ENCODE data around the gene MARCHF9.
"Not testable (repeated sequence)": the region's sequence is repeated elsewhere in the genome, so short reads cannot be mapped to it uniquely, and the experiment has no call there.

The MARCHF9 gene

GRCh38 chr12:57754411-57755193, at the start of gene MARCHF9:
TSS of gene MARCHF9 (plus strand) at chr12:57755103. CDS start at chr12:57755529, 426 bp downstream.
- Histone ChIP-seq H3K27ac (peak within 1 kb of the TSS; percentile 56), H3K9me3 (ENCODE audit: severe bottlenecking) (no peaks in the 10 kb centered on the region), H3K4me3 (ENCODE audit: low read depth, low read length) (peak within 1 kb of the TSS; percentile 79), H3K36me3 (peaks cover 37% of the 10 kb centered on the region), H3K27me3 (ENCODE audit: insufficient read depth, low read depth, severe bottlenecking) (no peaks in the 10 kb centered on the region)
- DNase-seq = peak; percentile 93
- TF ChIP-seq CTCF (IDR thresholded peaks at IDR 0.05; ENCODE audit: low read depth, low read length) = no peak

GRCh38 chr12:57707250-57707649, 47.7 kb upstream of the MARCHF9 start:
- H3K27me3 ChIP-seq (ENCODE audit: insufficient read depth, low read depth, severe bottlenecking) = no peaks in the 10 kb centered on the region
- H3K4me3 ChIP-seq (ENCODE audit: low read depth, low read length) = no peak overlapping the region
- peaks cover 12% of the 10 kb centered on the region; the same call in 1 of the 2 replicates for H3K36me3 ChIP-seq
- peaks cover 4% of the 10 kb centered on the region for H3K9me3 ChIP-seq (ENCODE audit: severe bottlenecking)
- DNase-seq = no peak
- H3K27ac ChIP-seq = no peak overlapping the region
- no peak for TF ChIP-seq CTCF (IDR thresholded peaks at IDR 0.05; ENCODE audit: low read depth, low read length)

GRCh38 chr12:57708296-57708695, 46.6 kb upstream of the MARCHF9 start:
- TF ChIP-seq CTCF (IDR thresholded peaks at IDR 0.05; ENCODE audit: low read depth, low read length) = no peak
- Histone ChIP-seq H3K27ac (no peak overlapping the region), H3K9me3 (ENCODE audit: severe bottlenecking) (peaks cover 4% of the 10 kb centered on the region), H3K36me3 (peaks cover 8% of the 10 kb centered on the region; the same call in 1 of the 2 replicates), H3K27me3 (ENCODE audit: insufficient read depth, low read depth, severe bottlenecking) (no peaks in the 10 kb centered on the region), H3K4me3 (ENCODE audit: low read depth, low read length) (no peak overlapping the region)
- DNase-seq = no peak

- H3K4me3 ChIP-seq (ENCODE audit: low read depth, low read length) = no peak overlapping the region
- H3K36me3 ChIP-seq = peaks cover 12% of the 10 kb centered on the region
- no peaks in the 10 kb centered on the region for H3K9me3 ChIP-seq (ENCODE audit: severe bottlenecking)
- no peak for TF ChIP-seq CTCF (IDR thresholded peaks at IDR 0.05; ENCODE audit: low read depth, low read length)
- no peak for DNase-seq
- no peaks in the 10 kb centered on the region for H3K27me3 ChIP-seq (ENCODE audit: insufficient read depth, low read depth, severe bottlenecking)
- H3K27ac ChIP-seq = no peak overlapping the region
Observed at GRCh38 chr12:57712701-57713100, 42.2 kb upstream of the MARCHF9 start.

- no peak overlapping the region for H3K27ac ChIP-seq
- no peaks in the 10 kb centered on the region for H3K9me3 ChIP-seq (ENCODE audit: severe bottlenecking)
- peaks cover 16% of the 10 kb centered on the region for H3K36me3 ChIP-seq
- TF ChIP-seq CTCF (IDR thresholded peaks at IDR 0.05; ENCODE audit: low read depth, low read length) = no peak
- no peak overlapping the region for H3K4me3 ChIP-seq (ENCODE audit: low read depth, low read length)
- no peak for DNase-seq
- no peaks in the 10 kb centered on the region for H3K27me3 ChIP-seq (ENCODE audit: insufficient read depth, low read depth, severe bottlenecking)
Observed at GRCh38 chr12:57713209-57713608, 41.7 kb upstream of the MARCHF9 start.

- peaks cover 33% of the 10 kb centered on the region for H3K36me3 ChIP-seq
Observed at GRCh38 chr12:57715036-57715748, 39.7 kb upstream of the MARCHF9 start.

More at GRCh38 chr12:57715036-57715748, 39.7 kb upstream of the MARCHF9 start:
- not testable (repeated sequence) for H3K4me3 ChIP-seq (ENCODE audit: low read depth, low read length); H3K9me3 ChIP-seq (ENCODE audit: severe bottlenecking); DNase-seq; H3K27ac ChIP-seq; H3K27me3 ChIP-seq (ENCODE audit: insufficient read depth, low read depth, severe bottlenecking)

Measured in WERI-Rb-1 (cell line).